Esophagus muscularis mucosa (tissue), 4 donors: ENCODE data around the gene SMOC1. TPM values are rescaled to one million over a fixed set of nuclear protein-coding genes. Genes with fewer than 3 reads are reported as not detected.

Experiments used
- DNase-seq: peaks from one replicate; pipeline ENCODE4 v3.0.0-alpha.2; 2017; ENCODE audit errors: extremely low spot score
- H3K27ac ChIP-seq, 4 donors: fragments of 200-600 bp; sonication (generic); replicated peaks in 1 of 4; 1 replicate in 3 of 4; 2 replicates in 1 of 4; pipeline ENCODE4 v1.5.1; 2016 to 2019; ENCODE audit warnings: mild to moderate bottlenecking in 1 of 4
- H3K27me3 ChIP-seq, 4 donors: fragments of 200-600 bp; sonication (generic); one replicate each; pipeline versions ENCODE4 v1.5.1 to v1.6.0; 2016 to 2019
- H3K36me3 ChIP-seq, 4 donors: fragments of 200-600 bp; sonication (generic); one replicate each; pipeline ENCODE4 v1.5.1; 2016 to 2019
- H3K4me1 ChIP-seq, 4 donors: fragments of 200-600 bp; sonication (generic); one replicate each; pipeline ENCODE4 v1.5.1; 2016 to 2019
- H3K4me3 ChIP-seq, 4 donors: fragments of 200-600 bp; sonication (generic); 1 replicate in 2 of 4; 2 replicates in 2 of 4; pipeline ENCODE4 v1.5.1; 2016 to 2019; ENCODE audit warnings: mild to moderate bottlenecking in 4 of 4, moderate library complexity in 1 of 4
- H3K9me3 ChIP-seq, 4 donors: fragments of 200-600 bp; sonication (generic); 1 replicate in 3 of 4; 2 replicates in 1 of 4; pipeline ENCODE4 v1.5.1; 2016 to 2019
- EP300 ChIP-seq: sonication (generic); formaldehyde crosslinking; IDR thresholded peaks from one replicate; pipeline ENCODE4 v1.6.1; 2017; ENCODE audit warnings: antibody characterized with exemption
- POLR2A ChIP-seq: fragments of 450-650 bp; IDR thresholded peaks from one replicate; pipeline ENCODE4 v1.6.1; 2017; ENCODE audit warnings: antibody characterized with exemption, moderate library complexity, mild to moderate bottlenecking, low read depth
- POLR2AphosphoS5 ChIP-seq, 2 donors: sonication (generic); formaldehyde crosslinking; IDR thresholded peaks; one replicate each; pipeline ENCODE4 v1.6.1; 2017; ENCODE audit warnings: antibody characterized with exemption in 2 of 2
- WGBS: methylation state at CpG from one replicate; pipeline ENCODE4 v1.1.5; 2018; 5-methylcytosine and 5-hydroxymethylcytosine counted together
- intact Hi-C: fragments of 100-400 bp; cut with DNase I; formaldehyde crosslinking; loops from one replicate; pipeline ENCODE4 v1.15.1; 2023
- total RNA-seq, 4 donors: library from RNA; depleted of rRNA; stranded (reverse); fragments of >200 nt; gene quantifications; one replicate each; pipeline versions ENCODE4 v1.1.0 to v1.2.1, GENCODE V29; 2016
- TF ChIP-seq, protein P1 (sequence below), 3 experiments: fragments of 200-600 bp in 2 of 3; fragments of 450-650 bp in 1 of 3; sonication (generic) in 2 of 3; IDR thresholded peaks; one replicate each; pipeline ENCODE4 v1.5.1; 2017 to 2019; ENCODE audit warnings: antibody characterized with exemption in 3 of 3, mild to moderate bottlenecking in 2 of 3, moderate library complexity in 1 of 3

Gene SMOC1
- total RNA-seq, 4 donors from 2014 or later = under 0.01 to 1.8 (median 0.51) TPM

DNA sequence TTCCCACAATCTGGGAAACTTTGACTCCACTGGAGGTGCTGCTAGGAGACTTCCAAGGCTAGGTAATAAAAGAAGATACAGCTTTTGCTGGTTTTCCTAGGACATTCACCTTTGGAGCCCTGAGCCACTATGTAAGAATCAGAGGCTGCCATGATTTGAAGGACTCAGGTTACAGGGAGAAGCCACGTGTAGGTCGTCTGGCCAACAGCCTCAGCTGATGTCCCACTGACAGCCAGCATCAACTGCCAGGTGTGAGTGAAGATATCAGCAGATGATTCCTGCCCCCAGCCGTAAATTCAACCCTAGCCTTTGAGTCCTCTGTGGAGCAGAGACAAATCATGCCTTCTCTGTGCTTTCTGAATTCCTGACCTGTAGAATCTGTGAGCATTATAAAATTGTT lies 27.0 kb downstream of the SMOC1 start:
- H3K4me3 ChIP-seq = no peak overlapping the region
- intact Hi-C loops = no loop called here
- no peak overlapping the region for H3K27ac ChIP-seq
- no peaks in the 10 kb centered on the region for H3K27me3 ChIP-seq
- no peaks in the 10 kb centered on the region for H3K4me1 ChIP-seq
- 43% methylated on average over 3 of the region's 3 CpGs for WGBS
- no peaks in the 10 kb centered on the region for H3K9me3 ChIP-seq
- TF ChIP-seq POLR2AphosphoS5 (IDR thresholded peaks at IDR 0.05) = no peak
- no peak for TF ChIP-seq EP300
- TF ChIP-seq, protein P1, sequence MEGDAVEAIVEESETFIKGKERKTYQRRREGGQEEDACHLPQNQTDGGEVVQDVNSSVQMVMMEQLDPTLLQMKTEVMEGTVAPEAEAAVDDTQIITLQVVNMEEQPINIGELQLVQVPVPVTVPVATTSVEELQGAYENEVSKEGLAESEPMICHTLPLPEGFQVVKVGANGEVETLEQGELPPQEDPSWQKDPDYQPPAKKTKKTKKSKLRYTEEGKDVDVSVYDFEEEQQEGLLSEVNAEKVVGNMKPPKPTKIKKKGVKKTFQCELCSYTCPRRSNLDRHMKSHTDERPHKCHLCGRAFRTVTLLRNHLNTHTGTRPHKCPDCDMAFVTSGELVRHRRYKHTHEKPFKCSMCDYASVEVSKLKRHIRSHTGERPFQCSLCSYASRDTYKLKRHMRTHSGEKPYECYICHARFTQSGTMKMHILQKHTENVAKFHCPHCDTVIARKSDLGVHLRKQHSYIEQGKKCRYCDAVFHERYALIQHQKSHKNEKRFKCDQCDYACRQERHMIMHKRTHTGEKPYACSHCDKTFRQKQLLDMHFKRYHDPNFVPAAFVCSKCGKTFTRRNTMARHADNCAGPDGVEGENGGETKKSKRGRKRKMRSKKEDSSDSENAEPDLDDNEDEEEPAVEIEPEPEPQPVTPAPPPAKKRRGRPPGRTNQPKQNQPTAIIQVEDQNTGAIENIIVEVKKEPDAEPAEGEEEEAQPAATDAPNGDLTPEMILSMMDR (IDR thresholded peaks at IDR 0.05) = no peak
- DNase-seq = no peak
- no peaks in the 10 kb centered on the region for H3K36me3 ChIP-seq

DNA sequence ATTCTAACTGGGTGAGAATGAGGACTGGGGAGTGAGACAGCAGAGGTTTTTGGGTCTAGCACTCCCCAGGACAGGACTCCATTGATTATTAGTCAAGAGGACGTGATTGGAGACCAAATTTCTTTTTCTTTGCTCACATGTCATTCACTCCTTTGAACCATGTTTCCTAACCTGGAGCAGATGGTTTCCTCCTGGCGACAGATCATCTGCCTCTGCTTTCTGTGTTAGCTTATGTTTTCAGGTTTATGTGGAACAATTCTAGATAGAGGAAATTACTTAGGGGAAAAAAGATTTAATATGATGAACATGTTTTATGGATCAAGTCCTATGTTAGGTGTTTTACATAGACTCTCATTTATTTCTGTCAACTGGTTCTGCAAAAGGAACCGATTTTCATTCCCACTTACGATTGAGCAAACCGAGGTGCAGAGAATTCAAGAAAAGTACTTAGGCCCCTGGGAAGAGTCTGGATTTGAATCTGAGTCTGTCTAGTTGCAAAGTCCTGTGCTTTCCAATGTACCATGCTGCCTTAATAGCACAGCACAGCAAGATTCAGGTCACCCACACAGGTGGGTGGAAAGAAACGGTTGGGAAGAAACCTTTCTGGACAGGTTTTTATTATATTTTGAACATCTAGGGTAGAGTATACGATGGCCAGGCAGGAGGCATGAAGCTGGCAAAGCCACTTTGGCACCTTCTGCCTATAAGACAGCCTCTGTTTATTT lies 30.8 kb downstream of the SMOC1 start:
- TF ChIP-seq EP300 = no peak
- TF ChIP-seq POLR2AphosphoS5 (IDR thresholded peaks at IDR 0.05) = no peak
- TF ChIP-seq, protein P1 (IDR thresholded peaks at IDR 0.05) = no peak
- TF ChIP-seq POLR2A = no peak
- H3K4me1 ChIP-seq = no peaks in the 10 kb centered on the region
- H3K4me3 ChIP-seq = no peak overlapping the region
- H3K36me3 ChIP-seq = no peaks in the 10 kb centered on the region
- DNase-seq = no peak
- H3K27ac ChIP-seq = no peak overlapping the region
- H3K27me3 ChIP-seq = no peaks in the 10 kb centered on the region
- no peaks in the 10 kb centered on the region for H3K9me3 ChIP-seq
- intact Hi-C loops = no loop called here
- 66% methylated on average over 7 of the region's 7 CpGs for WGBS

DNA sequence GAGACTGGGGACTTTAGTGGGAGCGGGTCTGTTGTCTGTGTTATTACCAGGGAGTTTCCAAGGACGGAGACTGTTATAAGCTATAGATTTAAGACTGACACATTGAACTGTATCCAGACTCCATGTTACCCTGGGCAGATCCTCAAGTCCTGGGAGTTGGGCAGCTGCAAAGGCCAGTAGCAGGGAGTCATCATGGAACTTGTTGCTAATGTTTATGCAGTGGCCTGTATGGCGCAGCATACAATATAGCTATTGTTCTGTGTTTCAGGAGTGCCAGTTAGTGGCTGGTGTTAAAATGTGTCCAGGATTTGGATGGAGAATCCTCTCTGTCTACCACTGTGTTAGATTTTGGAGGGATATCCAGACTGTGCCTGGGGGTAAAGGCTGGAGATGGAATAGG lies 31.7 kb downstream of the SMOC1 start:
- Histone ChIP-seq H3K27ac (no peak overlapping the region), H3K4me1 (no peaks in the 10 kb centered on the region), H3K9me3 (no peaks in the 10 kb centered on the region), H3K4me3 (no peak overlapping the region), H3K27me3 (no peaks in the 10 kb centered on the region), H3K36me3 (no peaks in the 10 kb centered on the region)
- 78% methylated on average over 3 of the region's 3 CpGs for WGBS
- no peak for DNase-seq
- intact Hi-C loops = no loop called here
- TF ChIP-seq EP300 = no peak
- TF ChIP-seq POLR2A = no peak
- TF ChIP-seq, protein P1 (IDR thresholded peaks at IDR 0.05) = no peak

DNA sequence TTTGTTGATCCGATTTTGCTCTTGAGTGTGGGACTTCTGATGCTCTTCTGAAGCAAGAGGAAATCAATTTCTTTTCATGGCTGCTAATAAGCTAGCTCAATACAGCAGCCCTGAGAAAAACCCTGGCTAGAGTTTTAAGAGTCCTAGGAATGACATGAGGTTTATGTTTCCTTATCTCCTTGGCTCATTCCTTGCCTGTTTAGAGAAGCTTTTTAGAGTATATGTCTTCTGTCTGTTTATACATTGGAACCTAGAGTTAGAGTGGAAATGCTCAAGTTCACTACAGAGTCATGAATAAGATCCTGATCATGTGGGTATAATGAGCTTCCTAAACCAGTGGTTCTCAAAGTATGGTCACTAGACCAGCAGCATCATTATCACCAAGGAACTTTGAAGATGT lies 34.5 kb downstream of the SMOC1 start:
- TF ChIP-seq, protein P1 (IDR thresholded peaks at IDR 0.05) = no peak
- TF ChIP-seq POLR2AphosphoS5 (IDR thresholded peaks at IDR 0.05) (no peak), POLR2A (no peak), EP300 (no peak)
- Histone ChIP-seq H3K27ac (no peak overlapping the region), H3K4me1 (no peaks in the 10 kb centered on the region), H3K27me3 (no peaks in the 10 kb centered on the region), H3K4me3 (no peak overlapping the region), H3K36me3 (no peaks in the 10 kb centered on the region), H3K9me3 (no peaks in the 10 kb centered on the region)
- WGBS = 76% methylated on average over 1 of the region's 1 CpG
- no peak for DNase-seq
- intact Hi-C loops = no loop called here

DNA sequence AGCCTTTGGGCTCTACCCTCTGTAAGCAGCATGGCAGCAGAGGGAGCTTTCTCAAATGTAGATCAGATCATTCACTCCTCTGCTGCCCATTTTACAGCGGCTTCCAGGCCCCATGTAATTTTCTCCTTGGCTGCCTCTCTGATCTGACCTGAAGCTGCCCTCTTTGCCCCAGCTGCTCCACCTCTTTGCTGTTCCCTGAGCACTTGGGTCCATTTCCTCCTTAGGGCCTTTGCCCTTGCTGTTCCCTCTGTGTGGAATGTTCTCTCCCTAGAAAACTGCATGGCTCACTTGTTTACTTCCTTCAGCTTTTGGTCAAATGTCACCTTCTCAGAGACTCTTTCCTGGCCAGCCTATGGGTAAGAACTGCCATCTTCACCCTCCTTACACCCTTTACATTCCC lies 37.2 kb downstream of the SMOC1 start:
- no peaks in the 10 kb centered on the region for H3K9me3 ChIP-seq
- DNase-seq = no peak
- 86% methylated on average over 1 of the region's 1 CpG for WGBS
- no peaks in the 10 kb centered on the region for H3K36me3 ChIP-seq
- no peaks in the 10 kb centered on the region for H3K4me1 ChIP-seq
- no peaks in the 10 kb centered on the region for H3K27me3 ChIP-seq
- TF ChIP-seq, protein P1 (IDR thresholded peaks at IDR 0.05) = no peak
- no peak for TF ChIP-seq EP300
- TF ChIP-seq POLR2AphosphoS5 (IDR thresholded peaks at IDR 0.05) = no peak
- TF ChIP-seq POLR2A = no peak
- no peak overlapping the region for H3K4me3 ChIP-seq
- no peak overlapping the region for H3K27ac ChIP-seq
- intact Hi-C loops = no loop called here
